GM18526 (cell line): ENCODE data around the gene PKDCC.

Experiments
- POLR2A ChIP-seq: IDR thresholded peaks from 3 replicates; pipeline ENCODE4 v1.6.1; 2011; ENCODE audit not compliant: insufficient read length; ENCODE audit errors: extremely low read depth

PKDCC gene, protein sequence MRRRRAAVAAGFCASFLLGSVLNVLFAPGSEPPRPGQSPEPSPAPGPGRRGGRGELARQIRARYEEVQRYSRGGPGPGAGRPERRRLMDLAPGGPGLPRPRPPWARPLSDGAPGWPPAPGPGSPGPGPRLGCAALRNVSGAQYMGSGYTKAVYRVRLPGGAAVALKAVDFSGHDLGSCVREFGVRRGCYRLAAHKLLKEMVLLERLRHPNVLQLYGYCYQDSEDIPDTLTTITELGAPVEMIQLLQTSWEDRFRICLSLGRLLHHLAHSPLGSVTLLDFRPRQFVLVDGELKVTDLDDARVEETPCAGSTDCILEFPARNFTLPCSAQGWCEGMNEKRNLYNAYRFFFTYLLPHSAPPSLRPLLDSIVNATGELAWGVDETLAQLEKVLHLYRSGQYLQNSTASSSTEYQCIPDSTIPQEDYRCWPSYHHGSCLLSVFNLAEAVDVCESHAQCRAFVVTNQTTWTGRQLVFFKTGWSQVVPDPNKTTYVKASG

DNA sequence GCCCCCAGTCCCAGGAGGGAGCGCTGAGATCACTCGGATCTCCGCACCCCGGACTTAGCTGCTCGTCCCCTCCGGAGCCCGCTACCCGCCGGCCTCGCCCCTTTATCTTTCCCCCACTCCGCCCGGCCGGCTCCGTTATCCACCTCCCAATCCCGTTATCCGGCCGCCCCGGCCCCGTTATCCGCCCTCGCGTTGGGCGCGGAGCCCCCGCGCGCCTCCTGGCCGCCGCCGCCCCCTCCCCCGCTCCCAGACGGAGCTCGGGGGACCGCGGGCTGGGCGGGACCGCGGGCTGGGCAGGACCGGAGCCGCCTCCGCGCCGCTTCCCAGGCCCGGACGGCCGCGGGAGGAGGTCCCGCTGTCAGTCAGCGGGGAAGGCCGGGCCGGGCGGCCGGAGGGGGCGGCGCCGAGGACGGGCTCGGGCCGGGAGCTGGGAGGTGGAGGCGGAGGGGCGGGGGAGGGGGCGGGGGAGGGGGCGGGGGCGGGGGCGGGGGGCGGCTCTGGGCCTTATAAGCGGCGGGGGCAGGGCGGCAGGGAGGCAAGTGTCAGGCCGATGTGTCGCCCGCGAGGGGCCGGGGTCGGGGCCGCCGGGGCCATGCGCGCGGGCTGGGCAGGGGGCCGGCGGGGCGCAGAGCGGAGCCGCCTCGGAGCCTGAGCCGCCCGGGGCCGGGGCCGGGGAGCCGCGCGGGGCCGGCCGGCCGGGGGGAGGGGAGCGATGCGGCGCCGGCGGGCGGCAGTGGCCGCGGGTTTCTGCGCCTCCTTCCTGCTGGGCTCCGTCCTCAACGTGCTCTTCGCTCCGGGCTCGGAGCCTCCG is at the start of gene PKDCC:
PKDCC (plus strand) TSS at position 534 of the 811 bp plus-strand sequence; CDS start at position 713, 179 bp downstream.
- no peak for TF ChIP-seq POLR2A

GRCh38 chr2:41998186-41999127 is 49.4 kb upstream of the PKDCC start:
- TF ChIP-seq POLR2A, result no peak

DNA sequence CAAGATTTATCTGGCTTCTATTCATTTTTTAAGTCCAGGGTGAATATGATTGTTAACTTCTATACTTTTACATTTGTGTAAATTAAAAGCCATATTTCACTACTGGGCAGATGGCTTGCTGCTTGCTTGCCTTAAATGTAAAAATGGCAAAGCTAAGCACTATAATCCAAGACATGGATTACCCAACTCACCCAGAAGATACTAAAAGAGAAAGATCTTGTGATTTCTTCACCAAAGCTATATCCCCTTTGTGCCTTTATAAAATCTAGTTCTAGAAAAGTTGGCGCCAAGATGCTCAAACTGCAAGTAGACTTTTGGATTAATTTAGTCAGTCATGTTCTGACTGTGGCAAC is 48.7 kb upstream of the PKDCC start:
- TF ChIP-seq POLR2A, result no peak

DNA sequence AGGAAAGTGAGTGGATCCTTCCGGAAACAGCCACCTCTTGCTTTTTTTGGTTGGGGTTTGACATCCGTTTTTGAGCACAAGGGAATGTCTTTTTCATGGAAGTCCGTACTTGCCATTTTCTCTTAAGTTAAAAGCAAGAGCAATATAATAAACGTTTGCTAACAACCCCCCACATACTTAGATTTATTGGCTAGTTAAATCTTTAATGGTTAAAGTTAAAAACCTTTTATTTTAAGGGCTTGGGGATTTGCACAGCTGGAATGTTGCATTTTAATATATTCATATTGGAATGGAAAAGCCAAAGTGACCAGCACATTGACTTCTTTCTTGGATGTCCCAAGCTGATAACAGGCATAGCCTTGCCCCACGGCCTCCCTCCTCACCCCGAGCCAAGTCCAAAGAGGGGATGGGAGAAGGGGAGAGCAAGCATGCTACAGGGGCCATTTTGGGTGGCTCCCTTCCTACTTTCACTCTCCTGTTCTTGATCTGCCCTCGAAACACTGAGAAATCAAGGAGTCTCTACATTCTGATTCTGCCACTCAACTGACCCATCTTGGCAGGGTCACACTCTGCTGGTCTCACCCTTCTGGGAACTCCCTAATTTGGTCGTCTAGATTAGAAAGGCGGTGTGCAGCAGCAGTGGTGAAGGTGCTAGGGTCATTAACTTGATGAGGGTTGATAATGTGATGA is 48.1 kb upstream of the PKDCC start:
- no peak for TF ChIP-seq POLR2A

- TF ChIP-seq POLR2A, result no peak
These were observed 46.1 kb upstream of the PKDCC start for GRCh38 chr2:42001711-42002201.

DNA sequence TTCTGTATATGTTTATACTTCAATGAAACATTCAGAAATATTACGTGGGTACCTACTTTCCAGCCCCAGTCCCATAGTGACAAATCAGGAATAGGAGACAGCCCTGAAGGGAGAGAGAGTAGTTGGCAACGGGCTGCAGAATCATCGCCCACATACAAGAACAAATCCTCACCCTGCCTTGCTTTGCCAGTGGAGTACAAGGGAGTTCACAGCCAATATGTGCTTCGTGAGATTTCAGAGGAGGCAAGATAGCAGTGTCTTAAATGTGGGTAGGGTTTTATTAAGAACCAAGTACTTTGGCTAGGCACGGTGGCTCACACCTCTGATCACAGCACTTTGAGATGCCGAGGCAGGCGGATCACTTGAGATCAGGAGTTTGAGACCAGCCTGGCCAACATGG is 40.3 kb upstream of the PKDCC start:
- TF ChIP-seq POLR2A, result no peak

DNA sequence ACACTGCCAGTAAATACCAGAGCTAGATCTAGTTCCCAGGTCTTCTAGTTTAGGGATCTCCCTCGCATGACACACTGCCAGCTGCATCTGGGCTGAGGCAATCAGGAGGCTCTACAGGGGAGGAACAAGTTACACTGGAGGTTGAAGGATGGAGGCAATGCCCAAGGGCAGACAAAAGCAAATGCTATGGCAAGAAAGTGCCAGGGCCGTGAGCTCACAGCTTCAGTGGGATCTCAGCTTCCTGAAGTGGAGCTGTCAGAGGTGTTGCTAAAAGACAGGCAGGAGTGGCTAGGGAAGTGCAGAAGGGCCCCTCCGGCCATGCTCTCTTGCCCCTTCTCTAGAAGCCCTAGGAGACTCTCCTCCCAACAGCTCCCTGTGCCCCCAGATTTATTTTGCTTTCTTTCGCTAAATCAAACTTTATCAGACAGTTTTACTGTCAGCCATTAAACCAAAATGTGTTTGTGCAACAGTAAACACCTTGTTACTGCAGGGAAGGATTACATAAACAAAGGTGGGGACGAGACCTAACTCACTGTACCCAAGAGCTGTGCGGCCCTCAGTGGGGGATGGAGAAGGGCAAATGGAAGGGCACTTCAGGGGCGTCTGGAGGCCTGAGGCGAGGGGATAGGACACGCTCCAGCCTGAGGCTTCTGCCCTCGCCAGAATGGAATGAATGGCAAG is 39.4 kb upstream of the PKDCC start:
- TF ChIP-seq POLR2A, result no peak

GRCh38 chr2:42009657-42010580 is 37.9 kb upstream of the PKDCC start:
- no peak for TF ChIP-seq POLR2A

GRCh38 chr2:42010743-42011298 is 37.0 kb upstream of the PKDCC start:
- no peak for TF ChIP-seq POLR2A

DNA sequence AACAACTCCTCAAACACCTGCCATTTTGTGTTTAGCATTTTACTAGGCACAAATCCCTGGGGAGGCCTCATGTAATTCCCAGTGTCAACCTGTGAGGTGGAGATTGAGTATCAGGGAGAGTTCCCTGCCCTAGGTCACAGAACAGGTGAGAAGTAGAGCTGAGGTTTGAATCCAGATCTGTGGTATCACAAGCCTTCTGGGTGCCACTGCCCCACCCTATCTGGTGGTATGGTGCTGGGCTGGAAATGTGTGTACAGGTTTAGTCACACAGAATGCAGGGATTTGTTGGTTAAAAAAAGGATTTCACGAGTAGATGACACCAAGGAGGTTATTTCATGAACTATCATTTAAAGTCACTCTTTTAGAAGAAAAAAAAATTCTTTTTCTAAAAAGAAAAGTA is 35.7 kb upstream of the PKDCC start:
- no peak for TF ChIP-seq POLR2A

- TF ChIP-seq POLR2A, result no peak
These were observed 35.2 kb upstream of the PKDCC start for GRCh38 chr2:42012651-42013050.

DNA sequence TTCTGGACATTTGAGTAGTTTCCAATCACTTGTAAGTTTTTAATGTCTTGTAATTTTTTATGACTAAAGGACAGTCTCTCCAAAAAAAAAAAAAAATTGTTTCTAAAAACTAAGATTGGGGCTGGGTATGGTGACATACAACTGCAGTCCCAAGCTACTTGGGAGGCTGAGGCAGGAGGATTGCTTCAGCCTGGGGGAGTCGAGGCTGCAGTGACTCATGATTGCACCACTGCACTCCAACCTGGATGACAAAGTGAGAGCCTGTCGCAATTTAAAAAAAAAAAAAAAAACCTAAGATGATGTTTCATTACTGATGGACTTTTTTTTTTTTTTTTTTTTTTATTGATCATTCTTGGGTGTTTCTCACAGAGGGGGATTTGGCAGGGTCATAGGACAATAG is 34.4 kb upstream of the PKDCC start:
- no peak for TF ChIP-seq POLR2A
